Fibroblast of skin of scalp (primary cell): Measurements from ENCODE around the gene MYZAP.
"Not testable (repeated sequence)": the region's sequence is repeated elsewhere in the genome, so short reads cannot be mapped to it uniquely, and the experiment has no call there.

Experiments used
- DNase-seq: peaks from one replicate; pipeline ENCODE4 v3.0.0-alpha.2; 2013

MYZAP gene

DNA sequence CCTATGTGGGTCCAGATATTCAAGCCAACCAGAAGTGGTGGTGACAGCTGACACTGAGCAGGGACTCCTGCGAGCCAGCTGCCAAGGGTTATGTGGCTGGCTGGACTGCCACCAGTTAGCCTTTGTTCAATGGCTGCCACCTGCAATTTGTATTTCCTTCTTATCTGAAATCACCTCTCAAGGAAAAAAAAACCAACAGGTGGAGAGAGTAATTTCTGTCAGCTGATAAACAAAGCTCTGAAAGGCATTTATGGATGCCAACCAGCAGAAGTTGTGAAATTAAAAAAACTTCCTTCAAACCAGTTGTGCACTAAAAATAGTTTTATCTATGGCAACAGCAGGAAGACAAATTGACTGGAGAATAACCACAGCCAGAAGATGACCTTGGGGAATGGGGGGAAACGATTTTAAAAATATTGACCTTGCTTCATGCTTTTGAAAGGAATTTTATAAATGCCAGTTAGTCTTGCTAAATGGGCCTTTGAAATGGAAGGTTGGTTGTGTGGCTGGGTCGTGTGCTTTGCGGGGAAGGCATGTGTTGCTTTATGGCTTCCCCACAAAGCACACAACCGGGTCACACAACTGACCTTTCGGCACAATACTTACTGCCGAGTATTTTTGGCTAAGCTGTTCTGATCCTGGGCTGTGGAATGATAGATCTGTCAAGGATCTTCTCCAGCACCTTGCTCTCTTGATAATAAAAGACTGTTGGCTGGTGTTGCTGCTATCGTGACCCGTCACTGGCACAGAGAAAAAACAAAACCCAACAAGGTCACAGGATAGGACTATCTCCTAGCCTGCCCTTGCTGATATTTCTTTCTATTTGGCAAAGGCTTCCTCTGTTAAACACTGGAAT, 3.5 kb downstream of the MYZAP start:
- no peak for DNase-seq

GRCh38 chr15:57596301-57596855, 4.7 kb downstream of the MYZAP start:
- no peak for DNase-seq

GRCh38 chr15:57596978-57597377, 5.3 kb downstream of the MYZAP start:
- DNase-seq: no peak

- no peak for DNase-seq
These were observed 5.7 kb downstream of the MYZAP start for GRCh38 chr15:57597431-57597830.

GRCh38 chr15:57598346-57598745, 6.6 kb downstream of the MYZAP start:
- no peak for DNase-seq

- no peak for DNase-seq
These were observed 7.6 kb downstream of the MYZAP start for GRCh38 chr15:57599296-57599810.

DNA sequence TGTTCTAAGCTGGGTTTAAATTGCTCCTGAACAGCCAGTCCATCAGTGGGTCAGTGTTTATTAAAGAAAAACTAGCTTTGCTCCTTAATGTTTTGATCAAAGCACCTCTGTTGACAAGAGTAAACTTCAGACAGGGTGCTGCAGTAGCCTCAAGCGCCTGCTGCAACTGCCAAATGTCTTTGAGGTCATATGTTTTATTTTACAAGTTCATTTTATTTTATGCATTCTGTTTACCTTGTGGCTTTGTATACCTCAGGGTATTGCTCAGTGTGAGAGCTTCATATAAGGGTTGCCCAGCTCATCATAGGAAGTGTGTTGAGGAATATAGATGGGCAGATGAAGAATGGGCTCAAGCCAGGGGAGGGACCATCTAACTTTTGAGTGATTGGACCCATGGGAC, 8.5 kb downstream of the MYZAP start:
- DNase-seq: no peak

GRCh38 chr15:57604507-57604906, 12.8 kb downstream of the MYZAP start:
- no peak for DNase-seq

GRCh38 chr15:57605491-57605890, 13.8 kb downstream of the MYZAP start:
- no peak for DNase-seq

DNA sequence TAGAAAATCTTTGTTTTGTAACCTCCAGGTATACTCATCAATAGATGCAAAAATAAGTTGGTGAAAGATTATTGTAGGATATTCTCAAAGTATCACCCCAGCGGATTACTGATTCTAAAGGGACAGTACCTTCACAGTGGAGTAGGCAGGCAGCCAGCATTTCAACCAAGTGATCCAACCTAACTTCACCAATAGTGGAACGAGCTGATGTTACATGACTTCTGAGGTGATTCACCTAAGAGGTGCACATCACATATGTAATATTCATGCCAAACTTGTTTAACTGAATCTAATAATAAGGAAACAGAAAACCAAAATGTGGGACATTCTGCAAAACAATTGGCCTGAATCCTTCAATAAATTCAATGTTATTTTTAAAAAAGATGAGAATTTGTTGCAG, 14.3 kb downstream of the MYZAP start:
- no peak for DNase-seq

DNA sequence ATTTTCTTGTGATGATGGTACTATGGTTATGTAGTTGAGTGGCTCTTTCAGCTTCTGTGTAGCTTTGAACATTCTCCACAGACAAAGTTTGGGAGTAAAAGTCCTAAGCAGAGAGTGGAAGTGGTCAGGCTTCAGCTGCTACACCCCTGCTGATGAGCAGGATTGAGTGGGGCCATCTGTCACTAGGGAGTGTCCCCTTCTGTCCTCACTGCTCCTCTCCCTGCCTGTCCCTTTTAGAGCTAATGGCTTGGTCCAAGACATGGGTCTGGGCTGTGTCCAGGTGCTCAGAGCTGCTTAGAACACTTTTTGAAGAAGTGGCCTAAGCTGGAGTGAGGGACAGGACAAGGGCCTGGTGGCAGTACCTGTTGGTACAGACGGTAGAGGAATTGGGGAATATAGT, 15.1 kb downstream of the MYZAP start:
- DNase-seq: no peak

GRCh38 chr15:57607570-57608000, 15.9 kb downstream of the MYZAP start:
- DNase-seq: peak; percentile 29

- DNase-seq: no peak
These were observed 18.3 kb downstream of the MYZAP start for GRCh38 chr15:57609805-57610529.

DNA sequence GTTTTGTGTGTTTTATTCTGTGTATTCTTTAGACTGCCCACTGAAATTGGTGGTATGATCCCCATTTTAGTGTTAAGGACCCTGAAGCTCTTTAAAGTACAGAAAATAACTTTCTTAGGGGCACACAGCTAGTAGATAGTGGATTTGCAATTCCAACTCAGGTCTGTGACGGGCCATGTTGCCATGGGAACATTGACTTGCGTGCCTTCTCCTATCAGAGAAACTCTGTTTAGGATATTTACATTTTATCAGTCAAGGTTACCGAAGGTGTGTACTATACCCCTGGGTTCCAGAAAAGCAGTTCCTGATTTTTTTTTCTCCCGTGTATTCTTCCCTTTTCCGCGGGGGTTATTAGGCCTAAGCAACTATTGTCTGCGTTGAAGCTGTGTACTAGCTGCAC, 19.4 kb downstream of the MYZAP start:
- no peak for DNase-seq

GRCh38 chr15:57611938-57612337, 20.2 kb downstream of the MYZAP start:
- DNase-seq: no peak

- no peak for DNase-seq
These were observed 22.5 kb downstream of the MYZAP start for GRCh38 chr15:57614241-57614640.

DNA sequence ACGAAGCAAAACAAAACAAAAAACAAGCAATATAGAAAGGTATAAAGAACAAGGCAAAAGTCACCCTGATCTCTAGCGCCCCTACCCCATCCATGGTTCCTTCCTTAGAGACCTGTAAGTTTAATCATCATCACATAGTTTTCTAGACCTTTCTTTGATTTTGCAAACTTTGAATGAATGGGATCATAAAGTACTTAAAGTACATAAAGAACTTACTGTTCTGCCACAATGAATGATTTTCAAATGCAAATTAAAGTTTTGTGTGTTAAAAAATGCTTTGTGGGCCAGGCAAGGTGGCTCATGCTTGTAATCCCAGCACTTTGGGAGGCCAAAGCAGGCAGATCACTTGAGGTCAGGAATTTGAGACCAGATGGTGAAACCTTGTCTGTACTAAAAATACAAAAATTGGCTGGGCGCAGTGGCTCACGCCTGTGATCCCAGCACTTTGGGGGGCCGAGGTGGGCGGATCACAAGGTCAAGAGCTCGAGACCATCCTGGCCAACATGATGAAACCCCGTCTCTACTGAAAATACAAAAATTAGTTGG, 24.3 kb downstream of the MYZAP start:
- DNase-seq: not testable (repeated sequence)

- DNase-seq: no peak
These were observed 26.6 kb downstream of the MYZAP start for GRCh38 chr15:57618325-57618724.

DNA sequence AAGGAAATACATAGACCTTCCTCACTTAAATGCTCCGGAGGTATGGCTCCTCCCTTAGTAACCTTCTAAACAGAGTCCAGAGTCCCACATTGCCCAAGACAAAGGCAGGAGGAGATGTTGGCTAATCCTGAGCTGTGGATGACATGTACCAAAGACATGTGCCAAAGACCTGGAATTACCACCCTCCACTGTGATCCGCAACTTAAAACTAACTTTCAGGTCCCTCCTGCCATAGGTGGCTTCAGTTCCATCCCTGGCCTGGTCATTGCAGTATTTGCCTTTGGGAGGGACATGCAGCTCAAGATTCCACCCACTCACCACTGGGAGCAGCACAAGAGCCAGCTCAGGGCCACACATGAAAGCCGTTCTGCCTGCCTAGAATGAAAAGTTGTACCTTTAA, 28.0 kb downstream of the MYZAP start:
- DNase-seq: no peak

DNA sequence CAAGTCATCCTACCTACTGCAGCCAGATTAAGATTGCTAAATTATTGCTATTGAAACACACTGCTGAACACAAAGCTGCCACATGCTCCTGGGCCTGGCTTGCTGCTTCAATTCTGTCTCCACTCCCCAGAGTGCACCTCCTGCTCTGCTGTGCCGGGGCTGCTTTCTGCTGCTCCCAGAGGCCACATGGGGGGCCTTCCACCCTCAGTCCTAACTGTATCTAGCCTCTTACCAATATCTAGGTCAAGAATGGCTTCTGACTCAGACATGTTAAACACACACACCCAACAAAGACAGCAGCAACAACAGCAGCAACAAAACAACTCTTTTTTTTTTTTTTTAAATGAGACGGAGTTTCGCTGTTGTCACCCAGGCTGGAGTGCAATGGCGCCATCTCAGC, 33.0 kb downstream of the MYZAP start:
- no peak for DNase-seq

GRCh38 chr15:57625703-57626448, 34.2 kb downstream of the MYZAP start:
- no peak for DNase-seq

- DNase-seq: no peak
These were observed 35.2 kb downstream of the MYZAP start for GRCh38 chr15:57626713-57627440.
